GM19035 (cell line): ENCODE measurements around the gene ZPLD1.

Experiments
- ATAC-seq: cut with Tn5 transposase; IDR thresholded peaks from one replicate; pipeline ENCODE4 v1.9.1; 2021; ENCODE audit not compliant: unreplicated experiment

The ZPLD1 gene

DNA sequence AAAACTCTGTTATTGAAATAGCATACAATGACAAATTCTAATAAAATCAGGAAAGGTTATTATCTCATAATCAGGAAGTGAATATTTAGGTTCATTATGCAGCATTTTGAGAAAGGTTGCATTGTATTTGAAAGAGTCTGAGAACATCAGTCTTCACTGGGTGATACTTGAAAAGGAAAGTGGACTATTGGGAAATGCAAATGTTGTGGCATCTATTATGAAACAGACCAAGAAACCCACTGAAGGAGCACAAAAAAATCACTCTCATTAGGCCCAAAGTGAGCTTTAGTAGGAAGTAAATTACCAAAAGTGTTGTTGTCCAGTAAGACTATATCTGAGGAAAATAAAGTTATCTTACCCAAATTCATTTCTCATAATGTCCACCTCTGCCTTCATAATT, 90.8 kb downstream of the ZPLD1 start:
- no peak for ATAC-seq

DNA sequence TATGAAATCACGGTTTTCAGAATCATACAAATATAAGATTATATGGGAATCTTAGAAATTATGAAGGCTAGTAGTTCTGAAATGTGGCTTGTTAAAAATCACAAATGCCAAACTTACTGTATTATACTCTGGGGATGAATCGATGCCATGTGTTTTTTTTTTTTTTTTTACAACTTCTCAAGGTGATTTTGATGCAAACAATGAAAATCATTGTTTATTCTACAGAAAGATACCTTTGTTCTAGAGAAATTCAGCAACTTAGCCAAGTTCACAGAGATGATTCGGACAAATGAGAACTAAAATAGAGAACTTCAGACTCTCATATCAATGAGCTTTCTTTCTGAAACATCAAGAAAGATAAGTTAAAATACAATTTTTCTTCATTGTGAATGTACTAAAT, 92.0 kb downstream of the ZPLD1 start:
- no peak for ATAC-seq

DNA sequence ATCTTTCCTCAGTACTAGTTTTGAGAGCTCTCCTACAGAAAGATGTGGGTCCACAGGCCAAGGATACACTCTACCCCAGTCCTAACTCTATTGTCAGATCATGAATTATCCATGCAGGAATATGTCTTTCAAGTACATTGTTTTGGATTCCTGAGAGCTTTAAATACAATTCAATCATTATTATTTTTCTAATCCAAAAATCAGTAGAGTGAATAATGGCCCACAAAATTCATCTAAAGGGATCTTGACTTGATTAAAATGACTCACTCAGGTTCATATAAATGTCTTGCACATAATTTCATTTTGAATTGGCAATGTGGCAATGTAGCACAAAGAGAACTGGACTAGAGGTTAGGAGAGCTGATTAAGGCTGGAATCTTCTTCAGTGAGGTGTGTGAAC, 93.9 kb downstream of the ZPLD1 start:
- no peak for ATAC-seq
